IPS-NIHi7 (cell line): Measurements from ENCODE around the gene MSI2.
"Not testable (repeated sequence)": the region's sequence is repeated elsewhere in the genome, so short reads cannot be mapped to it uniquely, and the experiment has no call there.

Experiments used
- DNase-seq: peaks from one replicate; pipeline ENCODE4 v3.0.0; 2012; ENCODE audit warnings: mixed read lengths; ENCODE audit errors: extremely low spot score

MSI2 gene

GRCh38 chr17:57255776-57256681 lies at the start of gene MSI2:
Gene MSI2, plus strand, starts transcription at chr17:57256523. Its CDS starts 220 bp downstream, at chr17:57256743.
- peak; percentile 75 for DNase-seq

- DNase-seq, result no peak
These were observed 49.4 kb upstream of the MSI2 start for GRCh38 chr17:57206928-57207327.

- no peak for DNase-seq
These were observed 48.9 kb upstream of the MSI2 start for GRCh38 chr17:57207396-57207795.

GRCh38 chr17:57210224-57210553 lies 46.1 kb upstream of the MSI2 start:
- no peak for DNase-seq

GRCh38 chr17:57210972-57211411 lies 45.3 kb upstream of the MSI2 start:
- peak; percentile 39 for DNase-seq

- DNase-seq, result no peak
These were observed 44.8 kb upstream of the MSI2 start for GRCh38 chr17:57211543-57211942.

GRCh38 chr17:57213180-57213825 lies 43.0 kb upstream of the MSI2 start:
- DNase-seq, result no peak

- no peak for DNase-seq
These were observed 41.0 kb upstream of the MSI2 start for GRCh38 chr17:57215317-57215716.

GRCh38 chr17:57221366-57222350 lies 34.7 kb upstream of the MSI2 start:
- no peak for DNase-seq

GRCh38 chr17:57222422-57222821 lies 33.9 kb upstream of the MSI2 start:
- not testable (repeated sequence) for DNase-seq

- no peak for DNase-seq
These were observed 31.2 kb upstream of the MSI2 start for GRCh38 chr17:57225127-57225526.

- DNase-seq, result no peak
These were observed 29.5 kb upstream of the MSI2 start for GRCh38 chr17:57226793-57227192.

GRCh38 chr17:57228911-57229310 lies 27.4 kb upstream of the MSI2 start:
- no peak for DNase-seq

- no peak for DNase-seq
These were observed 22.1 kb upstream of the MSI2 start for GRCh38 chr17:57234061-57234738.

GRCh38 chr17:57234739-57235092 lies 21.6 kb upstream of the MSI2 start:
- no peak for DNase-seq

- no peak for DNase-seq
These were observed 21.2 kb upstream of the MSI2 start for GRCh38 chr17:57235124-57235523.

GRCh38 chr17:57236686-57237299 lies 19.5 kb upstream of the MSI2 start:
- no peak for DNase-seq

- no peak for DNase-seq
These were observed 15.7 kb upstream of the MSI2 start for GRCh38 chr17:57240648-57241047.

GRCh38 chr17:57242148-57242547 lies 14.2 kb upstream of the MSI2 start:
- DNase-seq, result no peak

GRCh38 chr17:57243171-57243622 lies 13.1 kb upstream of the MSI2 start:
- DNase-seq, result peak; percentile 89

- DNase-seq, result no peak
These were observed 10.5 kb upstream of the MSI2 start for GRCh38 chr17:57245786-57246185.
